H1 (cell line): ENCODE results near the gene ARHGAP12. TPM values are rescaled to one million over a fixed set of nuclear protein-coding genes. Genes with fewer than 3 reads are reported as not detected.

Source experiments
- CTCF ChIA-PET: fragments of 300-600 bp; sonication (Branson Sonifier 250); formaldehyde crosslinking; loops from one replicate; lab custom pipeline; 2021; ENCODE audit not compliant: partially characterized antibody; lab: Charles Lee
- POLR2A ChIA-PET: fragments of 300-600 bp; sonication (Branson Sonifier 250); formaldehyde crosslinking; loops from one replicate; lab custom pipeline; 2021; ENCODE audit warnings: inconsistent platforms; ENCODE audit not compliant: partially characterized antibody; lab: Charles Lee
- DNase-seq, 2 experiments: peaks; one replicate each; pipeline versions ENCODE4 v3.0.0 to v3.0.0-alpha.2; 2010 to 2022; ENCODE audit warnings: low spot score in 2 of 2, low read depth in 1 of 2, mixed read lengths in 1 of 2
- FAIRE-seq: peaks from 2 replicates; lab custom pipeline; 2011; peaks lifted over from hg19 to GRCh38; lab: Jason Lieb, UNC
- H2AFZ ChIP-seq: 2 replicates; pipeline ENCODE4 v1.8.1; 2012; ENCODE audit warnings: low read length, inconsistent platforms
- H2AK5ac ChIP-seq: 2 replicates; pipeline ENCODE4 v1.6.1; 2013; ENCODE audit warnings: low read depth, low read length
- H2BK120ac ChIP-seq: replicated peaks from 2 replicates; pipeline ENCODE3; 2013; ENCODE audit warnings: low read depth, low read length, inconsistent platforms
- H2BK12ac ChIP-seq: 2 replicates; pipeline ENCODE4 v1.6.1; 2013; ENCODE audit warnings: low read depth, low read length
- H2BK15ac ChIP-seq: 2 replicates; pipeline ENCODE4 v1.6.1; 2013; ENCODE audit warnings: low read length
- H2BK20ac ChIP-seq: 2 replicates; pipeline ENCODE4 v1.6.1; 2013; ENCODE audit warnings: low read length
- H2BK5ac ChIP-seq: 2 replicates; pipeline ENCODE4 v1.6.1; 2013; ENCODE audit warnings: low read depth, low read length
- H3K14ac ChIP-seq: 2 replicates; pipeline ENCODE4 v1.6.1; 2013; ENCODE audit warnings: inconsistent platforms; ENCODE audit not compliant: insufficient read length
- H3K18ac ChIP-seq: 2 replicates; pipeline ENCODE4 v1.6.1; 2013; ENCODE audit warnings: low read length; ENCODE audit errors: extremely low read depth
- H3K23ac ChIP-seq: 2 replicates; pipeline ENCODE4 v1.6.1; 2013; ENCODE audit warnings: inconsistent platforms; ENCODE audit not compliant: insufficient read length
- H3K23me2 ChIP-seq: 2 replicates; pipeline ENCODE4 v1.6.1; 2013; ENCODE audit warnings: low read depth, low read length
- H3K27ac ChIP-seq: 2 replicates; pipeline ENCODE4 v1.6.1; 2011; ENCODE audit warnings: low read depth, low read length, inconsistent platforms
- H3K27me3 ChIP-seq, 4 experiments: replicated peaks in 1 of 4; 1 replicate in 1 of 4; 2 replicates in 3 of 4; pipeline versions ENCODE4 v1.6.1 to v1.8.1; 2011 to 2013; ENCODE audit warnings: low read length in 3 of 4, mild to moderate bottlenecking in 3 of 4, inconsistent platforms in 2 of 4, mixed read lengths in 2 of 4, moderate library complexity in 1 of 4; ENCODE audit not compliant: control insufficient read depth in 3 of 4, insufficient read depth in 3 of 4; ENCODE audit errors: extremely low read depth in 1 of 4
- H3K36me3 ChIP-seq, 4 experiments: 2 replicates each; pipeline versions ENCODE4 v1.6.1 to v1.8.1; 2011 to 2013; ENCODE audit warnings: mild to moderate bottlenecking in 4 of 4, low read length in 3 of 4, moderate library complexity in 2 of 4, control low read depth in 1 of 4, inconsistent platforms in 1 of 4; ENCODE audit not compliant: insufficient read depth in 4 of 4, control insufficient read depth in 2 of 4
- H3K4ac ChIP-seq: replicated peaks from 2 replicates; pipeline ENCODE3; 2013; ENCODE audit warnings: low read length, low read depth, mixed read lengths, inconsistent platforms; ENCODE audit not compliant: insufficient read length
- H3K4me1 ChIP-seq, 4 experiments: replicated peaks in 1 of 4; 1 replicate in 1 of 4; 2 replicates in 3 of 4; pipeline versions ENCODE4 v1.6.1 to v1.8.1; 2011 to 2013; ENCODE audit warnings: low read length in 3 of 4, inconsistent platforms in 2 of 4, mixed read lengths in 1 of 4; ENCODE audit not compliant: insufficient read depth in 4 of 4, control insufficient read depth in 3 of 4
- H3K4me2 ChIP-seq, 2 experiments: 2 replicates each; pipeline versions ENCODE4 v1.6.1 to v1.8.1; 2011 to 2013; ENCODE audit warnings: low read depth in 2 of 2, low read length in 2 of 2, control low read depth in 1 of 2, inconsistent platforms in 1 of 2, mild to moderate bottlenecking in 1 of 2; ENCODE audit not compliant: insufficient read depth in 1 of 2
- H3K4me3 ChIP-seq, 4 experiments: fragments of 200-600, 300-600 bp in 1 of 4; sonication (generic), shearing (Covaris generic), sonication (Bioruptor Twin) in 1 of 4; 2 replicates each; pipeline versions ENCODE4 v1.5.1 to v1.8.1; 2011 to 2016; ENCODE audit warnings: low read length in 4 of 4, low read depth in 3 of 4, control low read depth in 2 of 4, inconsistent platforms in 2 of 4, mild to moderate bottlenecking in 2 of 4, mixed read lengths in 1 of 4, moderate library complexity in 1 of 4; ENCODE audit not compliant: insufficient read depth in 2 of 4; ENCODE audit errors: extremely low read depth in 1 of 4
- H3K56ac ChIP-seq: replicated peaks from 2 replicates; pipeline ENCODE3; 2013; ENCODE audit warnings: low read depth, mild to moderate bottlenecking, mixed read lengths, low read length, inconsistent platforms; ENCODE audit not compliant: insufficient read length
- H3K79me1 ChIP-seq: 2 replicates; pipeline ENCODE4 v1.6.1; 2013; ENCODE audit warnings: low read depth, low read length, control low read depth
- H3K79me2 ChIP-seq, 2 experiments: 2 replicates each; pipeline versions ENCODE4 v1.6.1 to v1.8.1; 2012 to 2013; ENCODE audit warnings: low read length in 2 of 2, mild to moderate bottlenecking in 2 of 2, inconsistent platforms in 1 of 2; ENCODE audit not compliant: insufficient read depth in 2 of 2, control insufficient read depth in 1 of 2
- H3K9ac ChIP-seq, 4 experiments: replicated peaks in 1 of 4; 1 replicate in 1 of 4; 2 replicates in 3 of 4; pipeline versions ENCODE4 v1.6.1 to v1.8.1; 2011 to 2013; ENCODE audit warnings: low read depth in 3 of 4, low read length in 3 of 4, control low read depth in 2 of 4, mild to moderate bottlenecking in 2 of 4, moderate library complexity in 2 of 4, inconsistent platforms in 1 of 4; ENCODE audit errors: extremely low read depth in 1 of 4
- H3K9me3 ChIP-seq, 2 experiments: 2 replicates each; pipeline versions ENCODE4 v1.6.1 to v1.8.1; 2012 to 2013; ENCODE audit warnings: mild to moderate bottlenecking in 2 of 2, moderate library complexity in 2 of 2, control low read depth in 1 of 2, inconsistent platforms in 1 of 2, low read depth in 1 of 2, low read length in 1 of 2, mixed read lengths in 1 of 2; ENCODE audit not compliant: insufficient read depth in 2 of 2
- H4K20me1 ChIP-seq, 2 experiments: replicated peaks in 1 of 2; 2 replicates each; pipeline versions ENCODE3 to v1.8.1; 2011 to 2013; ENCODE audit warnings: inconsistent platforms in 2 of 2, low read length in 2 of 2, mild to moderate bottlenecking in 1 of 2; ENCODE audit not compliant: insufficient read depth in 2 of 2, control insufficient read depth in 1 of 2
- H4K5ac ChIP-seq: 2 replicates; pipeline ENCODE4 v1.6.1; 2013; ENCODE audit warnings: low read length, low read depth, mixed read lengths, inconsistent platforms; ENCODE audit not compliant: insufficient read length
- H4K8ac ChIP-seq: 2 replicates; pipeline ENCODE4 v1.8.0; 2013; ENCODE audit warnings: mild to moderate bottlenecking, moderate library complexity, low read length, inconsistent platforms; ENCODE audit not compliant: insufficient read depth; ENCODE audit errors: extremely low read depth
- H4K91ac ChIP-seq: replicated peaks from 2 replicates; pipeline ENCODE3; 2013; ENCODE audit warnings: low read length, mixed read lengths, inconsistent platforms; ENCODE audit not compliant: insufficient read length
- CBX5 ChIP-seq: fragments of 300-800, 300-1000 bp; sonication (generic); IDR thresholded peaks from 2 replicates; pipeline ENCODE4 v1.7.1; 2016; ENCODE audit warnings: antibody characterized with exemption, low read length, low read depth
- GTF2F1 ChIP-seq: IDR thresholded peaks from 2 replicates; pipeline ENCODE4 v1.6.1; 2012; ENCODE audit warnings: low read depth, low read length, improper control_type of control experiment, borderline replicate concordance
- JUN ChIP-seq: IDR thresholded peaks from 2 replicates; pipeline ENCODE4 v1.6.1; 2011; ENCODE audit warnings: low read depth, mild to moderate bottlenecking, improper control_type of control experiment, low read length
- JUND ChIP-seq: IDR thresholded peaks from 2 replicates; pipeline ENCODE4 v1.6.1; 2011; ENCODE audit warnings: mild to moderate bottlenecking, improper control_type of control experiment, low read length
- KDM4A ChIP-seq: IDR thresholded peaks from one replicate; pipeline ENCODE4 v1.7.1; 2012; ENCODE audit warnings: low read depth, mild to moderate bottlenecking, moderate library complexity, low read length, inconsistent platforms; ENCODE audit not compliant: severe bottlenecking
- NANOG ChIP-seq: IDR thresholded peaks from 2 replicates; pipeline ENCODE4 v1.6.1; 2011; ENCODE audit warnings: low read length, low read depth, mild to moderate bottlenecking, inconsistent platforms; ENCODE audit not compliant: insufficient read depth, poor library complexity, severe bottlenecking
- TAF7 ChIP-seq: optimal IDR thresholded peaks from 2 replicates; pipeline ENCODE3; 2011; ENCODE audit warnings: low read depth, mild to moderate bottlenecking, inconsistent platforms, low read length, moderate library complexity, borderline replicate concordance
- TBP ChIP-seq: IDR thresholded peaks from 2 replicates; pipeline ENCODE4 v1.6.1; 2011; ENCODE audit warnings: low read depth, low read length, improper control_type of control experiment
- WGBS, 2 experiments: shearing (Covaris generic) in 1 of 2; methylation state at CpG; one replicate each; pipeline versions ENCODE4 v1.1.6 to v1.1.7; 2013 to 2015; ENCODE audit warnings: low lambda C conversion rate in 2 of 2, mixed read lengths in 2 of 2, inconsistent platforms in 1 of 2, low coverage in 1 of 2, missing lambda C conversion rate in 1 of 2; ENCODE audit not compliant: insufficient replicate concordance in 2 of 2, insufficient coverage in 1 of 2, insufficient read length in 1 of 2; ENCODE audit errors: extremely low coverage in 1 of 2, missing lambda C conversion rate in 1 of 2; 5-methylcytosine and 5-hydroxymethylcytosine counted together
- polyA plus RNA-seq, 7 experiments: library from polyadenylated mRNA; depleted of rRNA in 3 of 7; stranded (reverse) in 5 of 7; unstranded in 2 of 7; fragments of >200 nt in 5 of 7; fragments of 200-250 nt in 2 of 7; gene quantifications; 1 replicate in 5 of 7; 2 replicates in 1 of 7; 4 replicates in 1 of 7; pipeline versions ENCODE4 v1.2.1 to v1.2.3, GENCODE V29; 2011 to 2013; ENCODE audit warnings: missing spikeins in 2 of 7, mixed read lengths in 2 of 7
- total RNA-seq: library from RNA; stranded (reverse); fragmentation: NEBNext Ultra II Directional; extraction: Animal tissue kit (Norgen Biotek cat#: 25700); gene quantifications from 2 replicates; pipeline ENCODE4 v1.2.1, GENCODE V29; 2021

The ARHGAP12 gene
- total and polyA plus RNA-seq, 2 of the 8 experiments (the other 6 are each of a cell fraction or from before 2014, with no cell fraction given): 10.1 to 39.0 TPM

DNA sequence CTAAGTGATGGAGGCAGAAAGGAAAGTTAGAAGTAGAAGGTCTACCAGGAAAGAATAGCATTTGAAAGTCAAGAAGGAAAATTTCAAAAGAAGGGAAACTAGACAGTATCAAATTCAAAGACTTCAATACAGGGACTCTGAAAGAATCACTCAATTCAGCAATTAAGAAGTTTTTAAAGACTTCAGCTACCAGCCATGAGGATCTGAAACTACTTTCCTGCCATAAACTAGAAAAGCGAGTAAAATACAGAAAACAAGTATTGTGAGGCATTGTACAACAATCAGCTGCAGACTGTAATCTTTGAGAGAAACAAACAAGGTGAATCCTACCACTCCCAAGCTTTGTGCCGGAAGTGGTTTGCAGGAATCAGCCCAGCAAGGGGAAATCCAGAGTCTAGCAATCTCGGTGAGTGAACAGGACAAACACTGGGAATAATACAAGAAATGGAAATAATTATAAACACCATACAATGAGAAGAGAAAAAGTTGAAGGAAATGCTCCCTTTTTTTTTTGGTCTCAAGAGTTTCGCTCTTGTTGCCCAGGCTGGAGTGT, 62.4 kb downstream of the ARHGAP12 start:
- H2BK15ac ChIP-seq: no peak overlapping the region
- no peak overlapping the region for H2BK12ac ChIP-seq
- no peak for TF ChIP-seq TBP
- TF ChIP-seq JUND: no peak
- no peak for TF ChIP-seq GTF2F1
- no peak for TF ChIP-seq TAF7
- no peak for TF ChIP-seq NANOG
- no peak for TF ChIP-seq KDM4A
- no peak for TF ChIP-seq CBX5
- TF ChIP-seq JUN: no peak
- H3K27me3 ChIP-seq: no peaks in the 10 kb centered on the region
- peak overlapping the region; percentile 18; the same call in 1 of the 2 replicates for H2BK5ac ChIP-seq
- no peak overlapping the region for H3K27ac ChIP-seq
- no peak overlapping the region for H3K23ac ChIP-seq
- H3K4me2 ChIP-seq: 0 out of 4 replicates have a peak overlapping the region, but pooled peaks of 1 of the 2 experiments have one; percentile 3
- peaks cover 0 to 8% (median 4%) of the 10 kb centered on the region in 4 experiments; a peak in 5 of 7 replicates for H3K4me1 ChIP-seq
- no peak overlapping the region for H2AK5ac ChIP-seq
- POLR2A ChIA-PET: interaction anchor here (1.0 to 1.5 kb wide), 2 partner anchors 23 to 28 kb away, joined by 3 read pairs; no protein-coding TSS in a partner anchor
- H3K9ac ChIP-seq: no peak overlapping the region
- no peaks in the 10 kb centered on the region for H3K9me3 ChIP-seq
- no peak overlapping the region for H3K4me3 ChIP-seq
- H3K56ac ChIP-seq: no peak overlapping the region
- peaks cover 0 to 3% of the 10 kb centered on the region in 2 experiments for H4K20me1 ChIP-seq
- H3K18ac ChIP-seq: no peak overlapping the region
- no peak overlapping the region for H3K14ac ChIP-seq
- H4K5ac ChIP-seq: no peak overlapping the region
- FAIRE-seq (no peak), DNase-seq (no peak)
- H2AFZ ChIP-seq: no peak overlapping the region
- WGBS, 2 experiments: 85% methylated on average over 4 of the region's 4 CpGs; no CpG with 5 or more reads in 1 of the 2 experiments
- H4K91ac ChIP-seq: no peak overlapping the region
- peaks cover 3 to 76% of the 10 kb centered on the region in 2 experiments; a peak in 3 of 4 replicates for H3K79me2 ChIP-seq
- CTCF ChIA-PET: interaction anchor here (0.6 to 2.8 kb wide), 3 partner anchors 28 to 345 kb away, joined by 3 to 13 read pairs (median 4); no protein-coding TSS in a partner anchor
- no peaks in the 10 kb centered on the region; a peak in 1 of 8 replicates for H3K36me3 ChIP-seq
- H3K4ac ChIP-seq: peak overlapping the region; percentile 74
- H3K23me2 ChIP-seq: peaks cover 5% of the 10 kb centered on the region; the same call in 1 of the 2 replicates
- H2BK120ac ChIP-seq: no peak overlapping the region
- peaks cover 2% of the 10 kb centered on the region; the same call in 1 of the 2 replicates for H3K79me1 ChIP-seq
- H2BK20ac ChIP-seq: no peak overlapping the region
- H4K8ac ChIP-seq: no peak overlapping the region
